GM18526 (cell line): ENCODE data around the gene FAM20A.

Experiments
- POLR2A ChIP-seq: IDR thresholded peaks from 3 replicates; pipeline ENCODE4 v1.6.1; 2011; ENCODE audit not compliant: insufficient read length; ENCODE audit errors: extremely low read depth

The FAM20A gene

DNA sequence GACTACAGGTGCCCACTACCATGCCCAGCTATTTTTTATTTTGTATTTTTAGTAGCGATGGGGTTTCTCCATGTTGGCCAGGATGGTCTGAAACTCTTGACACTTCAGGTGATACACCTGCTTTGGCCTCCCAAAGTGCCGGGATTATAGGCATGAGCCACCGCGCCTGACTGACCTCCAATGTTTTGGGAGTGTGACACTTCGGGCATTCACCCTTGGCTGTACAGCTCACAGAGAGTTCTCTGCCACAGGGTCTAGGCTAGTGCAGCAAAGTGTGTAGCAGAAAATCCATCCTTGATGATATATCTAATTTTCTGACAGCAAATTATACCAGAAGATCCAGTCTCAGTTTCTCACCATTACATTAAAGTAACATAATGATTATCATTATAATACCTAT, 14.1 kb downstream of the FAM20A start:
- no peak for TF ChIP-seq POLR2A

DNA sequence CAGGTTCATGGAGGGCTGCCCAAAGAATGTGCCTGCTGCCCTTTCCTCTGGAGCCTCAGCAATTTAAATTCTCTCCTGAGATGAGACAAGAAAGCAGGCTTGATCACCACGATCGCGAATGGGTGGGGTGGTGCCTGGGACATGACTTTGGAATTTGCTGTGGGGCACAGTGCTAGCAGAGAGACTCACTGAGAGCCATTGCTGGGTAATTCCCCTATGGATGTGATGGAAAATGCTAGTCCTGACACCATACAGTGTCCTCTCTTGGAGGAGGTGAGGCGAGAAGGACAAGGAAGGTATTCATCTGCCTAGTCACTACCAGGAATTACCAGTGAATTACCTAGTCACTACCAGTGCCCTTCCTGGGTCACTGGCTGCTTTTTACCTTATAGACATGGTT, 15.5 kb downstream of the FAM20A start:
- no peak for TF ChIP-seq POLR2A

DNA sequence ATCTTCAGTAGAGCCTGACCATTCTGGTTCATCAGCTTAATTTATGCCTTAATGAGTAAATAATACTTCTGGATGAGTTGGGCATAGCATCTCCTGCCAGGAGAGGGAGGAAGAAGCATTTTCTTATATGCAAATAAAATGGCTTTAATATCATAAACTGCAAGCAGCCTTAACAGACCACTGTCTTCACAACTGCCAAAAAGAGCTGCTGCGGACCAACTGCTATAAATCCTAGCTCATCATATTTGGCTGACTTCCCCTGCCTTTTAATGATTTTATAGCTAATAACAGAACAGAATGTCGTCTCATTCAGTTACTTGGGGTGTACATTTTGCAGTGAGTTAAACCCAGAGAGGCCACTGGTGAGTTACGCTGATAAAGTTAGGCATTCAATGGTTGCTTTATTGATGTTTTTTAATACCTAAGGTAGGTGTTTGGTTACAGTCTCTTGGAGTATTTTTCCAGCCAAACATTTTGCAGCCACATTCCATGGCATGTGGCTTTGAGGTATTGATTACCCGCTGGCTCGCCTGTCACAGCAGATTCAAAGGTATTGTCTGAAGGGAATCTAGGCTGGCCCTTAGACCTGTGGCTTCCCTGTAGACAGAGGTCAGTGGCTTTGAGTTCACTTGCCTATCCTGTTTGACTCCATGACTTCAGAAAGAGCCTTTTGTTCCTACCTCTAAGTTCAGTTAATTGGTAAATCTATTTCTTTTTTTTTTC, 16.4 kb downstream of the FAM20A start:
- no peak for TF ChIP-seq POLR2A

DNA sequence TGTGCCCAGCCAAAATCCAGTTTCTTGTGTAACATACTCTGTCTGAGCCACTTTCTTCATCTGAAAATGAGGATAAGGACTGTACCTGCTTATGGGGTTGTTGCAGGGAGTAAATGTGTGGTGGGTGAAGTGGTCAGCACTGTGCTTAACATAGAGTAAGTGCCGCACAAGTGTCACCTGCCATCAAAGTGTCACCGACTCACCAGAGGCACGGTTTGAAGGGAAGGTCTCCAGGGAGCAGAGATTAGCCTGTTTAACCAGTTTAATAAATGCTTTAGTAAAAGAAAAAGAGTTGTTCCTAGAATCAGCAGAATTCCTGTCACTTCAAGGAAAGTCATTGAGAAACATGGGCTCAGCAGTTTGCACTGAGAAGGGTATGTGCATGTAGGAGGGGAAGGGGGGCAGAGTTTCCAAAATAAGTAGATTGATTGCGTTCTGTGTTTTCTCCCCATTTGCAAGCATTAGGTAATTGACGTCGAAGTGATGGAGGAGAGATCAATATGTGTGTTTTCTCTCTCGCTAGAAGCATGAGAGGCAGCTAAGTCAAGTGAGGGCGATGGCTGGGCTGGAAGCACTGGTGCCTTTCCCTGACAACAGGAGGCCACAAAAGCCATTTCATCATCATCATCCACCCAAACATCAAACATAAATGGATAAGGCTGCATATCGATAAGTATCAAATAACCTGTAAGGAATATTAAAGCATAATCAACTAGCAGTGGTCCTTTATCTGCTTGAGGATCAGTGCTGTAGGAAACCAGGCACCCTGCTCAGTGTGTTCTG, 19.1 kb downstream of the FAM20A start:
- no peak for TF ChIP-seq POLR2A

DNA sequence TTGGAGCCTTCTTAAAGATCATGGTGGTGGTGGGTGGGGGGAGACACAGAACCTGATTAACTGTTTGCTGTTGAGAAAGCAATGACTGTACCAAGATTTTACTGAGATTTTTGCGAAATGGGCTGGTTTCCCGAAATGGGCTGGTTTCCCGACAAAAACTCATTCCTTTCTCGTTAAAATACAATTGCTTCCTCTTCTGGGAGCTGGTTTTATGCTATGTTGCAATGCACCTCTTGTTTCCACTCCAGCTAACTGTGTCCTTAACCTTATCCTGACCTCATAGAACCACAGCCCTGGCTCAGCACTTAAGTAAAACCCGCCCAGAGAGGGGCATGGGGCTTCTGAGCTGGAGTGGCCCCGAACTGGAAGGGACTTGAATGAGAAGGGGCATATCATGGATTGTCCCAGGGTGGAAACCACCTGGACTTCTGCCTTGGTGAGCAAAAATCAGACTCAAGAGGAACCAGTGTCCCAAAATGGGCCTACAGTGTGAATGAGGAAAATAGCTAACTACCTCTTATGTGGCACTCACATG, 20.9 kb downstream of the FAM20A start:
- no peak for TF ChIP-seq POLR2A

DNA sequence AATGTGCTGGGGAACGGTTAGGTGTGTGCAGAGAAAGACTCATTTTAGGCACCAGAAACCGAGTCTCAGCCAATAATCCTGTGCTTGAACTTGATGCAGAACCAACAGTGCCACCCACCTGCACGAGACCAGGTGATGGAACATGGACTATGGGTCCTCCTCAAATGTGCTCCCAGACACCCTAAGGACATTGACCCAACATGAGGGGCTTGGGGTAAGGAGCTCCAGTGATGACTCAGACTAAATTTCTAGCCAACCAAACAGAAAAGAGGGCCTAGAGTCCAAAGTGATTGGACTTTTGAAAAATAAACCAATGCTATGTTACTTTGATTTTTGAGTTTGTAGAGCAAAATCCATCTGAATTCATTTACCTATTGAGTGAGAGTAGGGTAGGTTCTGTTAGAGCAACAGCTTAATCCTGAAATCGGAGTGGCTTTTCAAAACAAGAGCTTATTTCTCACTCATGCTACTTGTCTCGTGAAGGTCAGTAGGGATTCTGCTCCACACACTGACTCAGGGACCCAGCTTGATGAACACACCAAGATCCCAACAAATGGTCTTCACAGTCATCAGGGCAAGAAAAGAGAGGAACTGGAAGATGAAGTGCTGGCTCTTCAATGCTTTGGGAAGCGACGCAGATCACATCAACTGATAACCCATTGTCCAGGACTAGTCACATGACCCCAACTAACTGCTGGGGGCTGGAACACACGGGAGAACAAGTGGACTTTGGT, 21.8 kb downstream of the FAM20A start:
- TF ChIP-seq POLR2A = no peak

DNA sequence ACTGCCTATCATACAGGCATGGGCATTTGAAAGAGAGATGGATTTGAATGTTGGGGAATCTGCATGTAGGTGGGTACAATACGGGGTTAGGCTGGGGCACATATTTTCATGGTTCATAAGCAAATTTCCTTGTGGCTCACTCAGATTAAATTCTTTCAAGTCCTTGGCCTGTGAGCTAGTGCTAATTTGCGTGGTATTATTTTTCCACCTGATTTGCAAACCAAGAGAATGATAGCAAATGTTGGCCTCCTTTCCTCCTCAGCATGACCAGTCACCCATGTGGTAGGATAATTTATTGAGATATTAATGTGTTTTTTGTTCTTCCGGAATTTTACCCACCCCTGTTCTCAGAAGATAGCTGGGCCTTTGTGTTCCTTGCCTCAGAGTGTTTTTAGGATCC, 22.9 kb downstream of the FAM20A start:
- no peak for TF ChIP-seq POLR2A

DNA sequence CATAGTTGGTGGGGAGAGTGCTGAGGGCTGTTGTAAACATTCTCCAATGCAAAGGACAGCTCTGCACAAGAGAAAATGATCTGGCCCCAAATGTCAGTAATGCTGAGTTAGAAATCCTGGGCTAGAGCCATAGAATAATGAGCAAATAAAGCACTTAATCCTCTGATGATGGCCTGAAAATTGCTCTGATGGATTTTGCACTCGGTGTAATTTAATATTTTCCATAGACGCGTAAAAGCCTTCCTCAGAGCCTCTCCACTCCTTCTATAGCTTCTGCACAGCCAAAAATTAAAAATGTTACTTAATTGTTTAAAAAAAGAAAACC, 23.7 kb downstream of the FAM20A start:
- TF ChIP-seq POLR2A = no peak

DNA sequence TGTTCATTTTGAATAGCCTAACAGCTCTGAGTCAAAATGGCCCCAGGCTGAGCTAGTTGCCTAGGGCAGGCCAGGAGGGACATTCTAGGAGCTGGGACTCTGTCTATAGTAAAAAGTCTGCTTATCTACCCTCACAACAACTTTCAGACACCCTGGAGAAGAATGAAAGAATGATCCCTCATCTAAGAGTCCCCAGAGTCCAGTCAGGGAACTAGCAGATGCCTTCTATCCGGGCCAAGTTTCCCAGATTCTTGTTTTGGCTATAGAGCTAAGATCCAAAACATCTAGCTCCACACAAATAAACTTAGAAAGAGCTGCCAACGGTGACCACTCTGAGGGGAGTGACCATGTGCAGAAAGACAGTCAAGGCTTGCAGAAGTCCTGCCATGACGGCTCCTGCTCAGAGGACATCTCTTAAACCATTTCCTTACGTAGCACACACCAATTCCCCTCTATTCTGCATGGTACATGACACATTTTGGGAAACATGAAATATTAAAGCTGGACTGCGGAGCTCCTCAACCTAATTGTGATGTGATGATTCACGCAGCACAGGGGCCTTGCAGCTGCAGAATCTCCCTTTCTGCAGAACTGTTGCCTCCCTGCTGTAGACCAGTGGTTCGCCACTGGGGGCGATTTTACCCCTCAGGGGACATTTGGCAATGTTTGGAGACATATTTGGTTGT, 24.2 kb downstream of the FAM20A start:
- no peak for TF ChIP-seq POLR2A

DNA sequence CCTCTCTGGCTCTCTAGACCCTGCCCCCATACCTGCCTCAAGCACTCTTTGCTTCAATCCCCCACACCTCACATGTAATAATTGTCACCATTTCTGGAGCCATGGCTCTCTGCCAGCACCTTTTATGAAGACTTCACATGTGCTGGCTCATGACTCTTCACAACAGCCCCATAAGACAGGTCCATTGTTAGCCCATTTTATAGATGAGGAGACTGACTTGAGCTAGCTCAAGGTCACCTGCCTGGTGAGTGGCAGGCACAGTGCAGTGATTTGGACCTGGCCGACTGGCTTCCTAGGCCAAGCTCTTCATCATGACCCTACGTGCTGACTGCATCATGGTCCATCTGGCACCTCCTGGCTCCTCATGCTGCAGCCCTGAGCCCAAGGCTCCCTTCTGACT, 25.0 kb downstream of the FAM20A start:
- TF ChIP-seq POLR2A = no peak

DNA sequence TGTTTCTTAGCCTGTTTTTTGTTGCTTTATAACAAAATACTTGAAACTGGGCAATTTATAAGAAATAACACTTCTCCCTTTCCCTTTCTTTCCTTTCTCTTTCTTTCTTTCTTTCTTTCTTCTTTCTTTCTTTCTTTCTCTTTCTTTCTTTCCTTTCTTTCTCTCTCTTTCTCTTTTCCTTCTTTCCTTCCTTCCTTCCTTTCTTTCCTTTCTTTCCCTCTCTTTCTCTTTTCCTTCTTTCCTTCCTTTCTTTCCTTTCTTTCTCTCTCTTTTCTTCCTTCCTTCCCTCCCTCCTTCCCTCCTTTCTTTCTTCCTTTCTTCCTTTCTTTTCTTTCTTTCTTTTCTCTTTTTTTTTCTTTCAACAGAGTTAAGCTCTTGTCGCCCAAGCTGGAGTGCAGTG, 27.8 kb downstream of the FAM20A start:
- TF ChIP-seq POLR2A = no peak

DNA sequence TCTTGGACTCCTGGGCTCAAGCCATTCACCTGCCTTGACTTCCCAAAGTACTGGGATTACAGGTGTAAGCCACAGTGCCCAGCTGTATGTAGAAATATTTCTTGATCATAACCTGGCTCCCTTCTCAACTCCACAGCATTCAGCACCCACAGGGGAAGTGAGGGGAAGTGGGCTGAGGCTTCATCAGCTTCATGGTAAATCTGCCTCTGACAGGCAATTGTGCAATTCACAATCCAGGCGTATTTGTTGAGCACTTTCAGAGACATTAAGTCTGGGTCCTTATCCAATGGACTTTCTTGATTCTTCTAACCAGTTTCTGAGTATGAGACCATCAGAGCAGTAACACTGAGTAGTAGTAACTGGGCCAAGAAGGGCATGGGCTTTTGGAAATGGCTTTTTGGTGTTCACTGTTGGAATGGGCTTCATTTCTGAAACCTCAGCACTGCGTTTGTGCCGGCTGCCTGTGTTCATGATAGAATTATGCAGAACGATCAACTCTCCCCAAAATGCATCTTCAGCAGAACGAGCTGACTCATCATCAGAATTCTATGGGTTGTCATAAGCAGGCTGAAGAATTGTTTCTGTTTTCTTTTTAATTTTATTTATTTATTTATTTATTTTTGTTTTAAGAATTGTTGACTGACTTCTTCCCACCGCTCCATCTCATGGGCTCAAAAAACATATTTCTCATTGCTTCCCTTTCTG, 28.9 kb downstream of the FAM20A start:
- TF ChIP-seq POLR2A = no peak

DNA sequence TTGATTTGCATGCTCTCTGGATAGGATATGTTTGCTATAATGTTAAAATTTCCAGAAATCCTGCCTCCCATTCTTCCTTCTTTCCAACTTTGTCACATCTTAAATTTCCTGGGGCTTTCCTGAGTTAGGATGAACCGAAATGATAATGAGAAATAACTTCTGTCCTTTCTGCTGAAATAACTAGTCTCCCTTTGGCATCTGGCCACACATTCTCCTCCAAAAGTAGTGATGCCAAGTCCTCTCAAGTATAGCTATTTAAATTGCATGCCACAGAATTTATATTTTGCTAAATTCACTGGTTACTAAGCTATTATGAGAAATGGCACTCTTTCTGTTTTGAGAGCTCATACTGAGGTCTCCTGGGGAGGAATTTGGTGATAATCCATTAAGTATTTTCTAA, 30.6 kb downstream of the FAM20A start:
- TF ChIP-seq POLR2A = no peak

DNA sequence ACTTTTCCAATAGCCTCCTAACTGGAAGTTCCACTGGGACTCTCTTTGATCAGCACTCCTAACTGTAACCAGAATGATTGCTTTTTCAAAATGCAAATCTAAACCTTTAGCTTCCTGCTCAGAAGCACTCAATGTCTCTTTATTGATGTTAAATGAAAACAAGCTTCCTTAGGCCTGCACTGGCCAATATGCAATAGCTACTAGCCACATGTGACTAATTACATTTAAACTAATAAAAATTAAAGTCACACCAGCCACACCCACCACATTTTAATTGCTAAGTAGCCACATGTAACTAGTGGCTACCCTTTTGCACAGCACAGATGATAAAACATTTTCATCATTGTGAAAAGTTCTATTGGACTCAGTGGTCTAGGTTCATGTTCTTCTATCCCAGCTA, 31.8 kb downstream of the FAM20A start:
- no peak for TF ChIP-seq POLR2A

DNA sequence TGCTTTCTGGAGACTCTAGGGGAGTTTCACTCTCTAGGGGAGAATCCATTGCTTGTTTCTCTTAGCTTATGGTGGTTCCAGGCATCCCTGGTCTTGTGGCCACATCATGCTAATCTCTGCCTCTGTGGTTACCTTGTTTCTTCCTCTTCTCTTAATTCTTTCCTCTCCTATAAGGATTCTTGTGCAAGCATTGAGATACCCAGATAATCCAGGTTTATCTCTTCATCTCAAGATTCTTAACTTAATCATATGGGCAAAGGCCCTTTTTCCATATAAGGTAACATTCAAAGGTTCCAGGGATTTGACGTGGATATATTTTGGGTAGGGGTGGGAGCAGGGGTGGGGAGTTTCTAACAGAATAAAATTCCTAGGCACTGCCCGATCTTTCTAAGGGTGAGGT, 32.6 kb downstream of the FAM20A start:
- TF ChIP-seq POLR2A = no peak
